Glutamatergic neuron (in vitro differentiated cells): ENCODE data around the gene HMOX2. TPM values are rescaled to one million over a fixed set of nuclear protein-coding genes. Genes with fewer than 3 reads are reported as not detected.

ENCODE experiments used
- DNase-seq: peaks from one replicate; pipeline ENCODE4 v3.0.0; 2022
- H3K27ac Mint-ChIP-seq: one replicate; pipeline ENCODE4 v1.8.0; 2020; ENCODE audit warnings: mild to moderate bottlenecking, mixed read lengths, inconsistent platforms; ENCODE audit not compliant: unreplicated experiment
- H3K27me3 Mint-ChIP-seq: one replicate; pipeline ENCODE4 v1.8.0; 2020; ENCODE audit warnings: mild to moderate bottlenecking, moderate library complexity, mixed read lengths, inconsistent platforms; ENCODE audit not compliant: unreplicated experiment
- H3K36me3 Mint-ChIP-seq: one replicate; pipeline ENCODE4 v1.8.0; 2020; ENCODE audit warnings: mild to moderate bottlenecking, mixed read lengths, inconsistent platforms; ENCODE audit not compliant: unreplicated experiment
- H3K4me1 Mint-ChIP-seq: one replicate; pipeline ENCODE4 v1.8.0; 2020; ENCODE audit warnings: mild to moderate bottlenecking, low read depth, mixed read lengths, inconsistent platforms; ENCODE audit not compliant: unreplicated experiment
- H3K4me3 Mint-ChIP-seq: one replicate; pipeline ENCODE4 v1.8.0; 2020; ENCODE audit warnings: mild to moderate bottlenecking, mixed read lengths, inconsistent platforms; ENCODE audit not compliant: unreplicated experiment
- H3K9me3 Mint-ChIP-seq: one replicate; pipeline ENCODE4 v1.8.0; 2020; ENCODE audit warnings: mild to moderate bottlenecking, moderate library complexity, mixed read lengths, inconsistent platforms; ENCODE audit not compliant: unreplicated experiment
- CTCF ChIP-seq: fragments of 200-600 bp; sonication (generic); IDR thresholded peaks from one replicate; pipeline ENCODE4 v1.5.0; 2021; ENCODE audit not compliant: partially characterized antibody, unreplicated experiment
- total RNA-seq: library from RNA; stranded (reverse); fragmentation: NEBNext Ultra II Directional; extraction: Animal tissue kit (Norgen Biotek cat#: 25700); gene quantifications from one replicate; pipeline ENCODE4 v1.2.1, GENCODE V29; 2021; ENCODE audit not compliant: unreplicated experiment

HMOX2 gene
- total RNA-seq, 1 donor from 2014 or later: 76.0 TPM

GRCh38 chr16:4524571-4524970 lies 48.4 kb downstream of the HMOX2 start:
- no peak overlapping the region for H3K4me3 Mint-ChIP-seq
- peak overlapping the region; percentile 74 for H3K27ac Mint-ChIP-seq
- H3K4me1 Mint-ChIP-seq: peaks cover 27% of the 10 kb centered on the region
- peaks cover 4% of the 10 kb centered on the region for H3K27me3 Mint-ChIP-seq
- no peak for DNase-seq
- H3K9me3 Mint-ChIP-seq: peaks cover 11% of the 10 kb centered on the region
- no peak for TF ChIP-seq CTCF
- H3K36me3 Mint-ChIP-seq: no peaks in the 10 kb centered on the region

GRCh38 chr16:4525069-4525468 lies 48.9 kb downstream of the HMOX2 start:
- Mint-ChIP-seq H3K27me3 (peaks cover 4% of the 10 kb centered on the region), H3K4me1 (peaks cover 27% of the 10 kb centered on the region), H3K27ac (peak overlapping the region; percentile 46), H3K36me3 (no peaks in the 10 kb centered on the region), H3K4me3 (no peak overlapping the region), H3K9me3 (peaks cover 11% of the 10 kb centered on the region)
- TF ChIP-seq CTCF: no peak
- DNase-seq: no peak

GRCh38 chr16:4525634-4526277 lies 49.6 kb downstream of the HMOX2 start:
- Mint-ChIP-seq H3K27me3 (peaks cover 4% of the 10 kb centered on the region), H3K36me3 (no peaks in the 10 kb centered on the region), H3K27ac (no peak overlapping the region), H3K4me3 (no peak overlapping the region), H3K9me3 (peaks cover 9% of the 10 kb centered on the region), H3K4me1 (peaks cover 27% of the 10 kb centered on the region)
- DNase-seq: no peak
- no peak for TF ChIP-seq CTCF

GRCh38 chr16:4529085-4530060 lies 53.2 kb downstream of the HMOX2 start:
- no peak overlapping the region for H3K4me3 Mint-ChIP-seq
- no peak for TF ChIP-seq CTCF
- peaks cover 10% of the 10 kb centered on the region for H3K4me1 Mint-ChIP-seq
- no peak for DNase-seq
- peaks cover 4% of the 10 kb centered on the region for H3K27me3 Mint-ChIP-seq
- H3K27ac Mint-ChIP-seq: no peak overlapping the region
- peaks cover 5% of the 10 kb centered on the region for H3K36me3 Mint-ChIP-seq
- no peaks in the 10 kb centered on the region for H3K9me3 Mint-ChIP-seq

- no peak overlapping the region for H3K27ac Mint-ChIP-seq
- no peak for TF ChIP-seq CTCF
- peaks cover 8% of the 10 kb centered on the region for H3K27me3 Mint-ChIP-seq
- H3K4me1 Mint-ChIP-seq: peaks cover 11% of the 10 kb centered on the region
- H3K4me3 Mint-ChIP-seq: no peak overlapping the region
- DNase-seq: no peak
- H3K36me3 Mint-ChIP-seq: peaks cover 9% of the 10 kb centered on the region
- H3K9me3 Mint-ChIP-seq: peaks cover 3% of the 10 kb centered on the region
Measured at GRCh38 chr16:4531811-4532210, 55.6 kb downstream of the HMOX2 start.
